B cell (primary cell): ENCODE results near the gene CMIP. TPM values are rescaled to one million over a fixed set of nuclear protein-coding genes. Genes with fewer than 3 reads are reported as not detected.

Experiments
- ATAC-seq: fragments of 200-7000 bp; cut with Tn5 transposase; one replicate; pipeline ENCODE4 v1.10.0; 2021; ENCODE audit warnings: low read depth, mild to moderate bottlenecking, moderate number of reproducible peaks, moderate library complexity
- CTCF ChIA-PET: fragments of 350-600 bp; sonication (Branson Sonifier 250); formaldehyde crosslinking; loops from one replicate; lab custom pipeline; 2021; ENCODE audit warnings: antibody characterized with exemption, inconsistent platforms; lab: Charles Lee
- POLR2A ChIA-PET: fragments of 350-600 bp; sonication (Branson Sonifier 250); formaldehyde crosslinking; loops from one replicate; lab custom pipeline; 2021; ENCODE audit warnings: antibody characterized with exemption; lab: Charles Lee
- DNase-seq: peaks from one replicate; pipeline ENCODE4 v3.0.0; 2013
- H2AFZ ChIP-seq: 2 replicates; pipeline ENCODE4 v1.6.1; 2012; ENCODE audit warnings: mild to moderate bottlenecking, low read depth, low read length; ENCODE audit not compliant: insufficient read depth, poor library complexity, severe bottlenecking
- H3K27ac ChIP-seq, 2 donors: 1 replicate in 1 of 2; 2 replicates in 1 of 2; pipeline ENCODE4 v1.5.1; 2012 to 2013; ENCODE audit warnings: low read length in 2 of 2, mild to moderate bottlenecking in 2 of 2, moderate library complexity in 1 of 2
- H3K27me3 ChIP-seq, 4 experiments: fragments of 200-600 bp in 1 of 4; sonication (generic) in 1 of 4; replicated peaks in 1 of 4; 1 replicate in 2 of 4; 2 replicates in 2 of 4; pipeline versions ENCODE4 v1.6.1 to v1.7.0; 2013 to 2016; ENCODE audit warnings: low read length in 3 of 4, mild to moderate bottlenecking in 2 of 4, mixed read lengths in 1 of 4, moderate library complexity in 1 of 4; ENCODE audit not compliant: insufficient read depth in 4 of 4, control insufficient read depth in 3 of 4; ENCODE audit errors: control extremely low read depth in 1 of 4
- H3K36me3 ChIP-seq, 2 experiments: replicated peaks in 1 of 2; 1 replicate in 1 of 2; 2 replicates in 1 of 2; pipeline versions ENCODE4 v1.6.1 to v1.7.1; 2013; ENCODE audit warnings: low read length in 1 of 2; ENCODE audit not compliant: insufficient read depth in 2 of 2, control insufficient read depth in 1 of 2; ENCODE audit errors: control extremely low read depth in 1 of 2, extremely low read depth in 1 of 2
- H3K4me1 ChIP-seq, 2 donors: fragments of 200-600 bp in 1 of 2; sonication (generic) in 1 of 2; 1 replicate in 1 of 2; 2 replicates in 1 of 2; pipeline versions ENCODE4 v1.5.1 to v1.6.1; 2013 to 2017; ENCODE audit warnings: low read length in 2 of 2; ENCODE audit not compliant: control insufficient read depth in 2 of 2, insufficient read depth in 2 of 2
- H3K4me2 ChIP-seq: replicated peaks from 2 replicates; pipeline ENCODE3; 2012; ENCODE audit warnings: mild to moderate bottlenecking, low read depth, low read length; ENCODE audit not compliant: poor library complexity, severe bottlenecking
- H3K4me3 ChIP-seq, 5 experiments: fragments of 200-600 bp in 1 of 5; sonication (generic) in 1 of 5; 1 replicate in 3 of 5; 2 replicates in 2 of 5; pipeline versions ENCODE4 v1.5.1 to v1.7.0; 2011 to 2016; ENCODE audit warnings: low read length in 4 of 5, mild to moderate bottlenecking in 4 of 5, low read depth in 2 of 5, control low read depth in 1 of 5, moderate library complexity in 1 of 5; ENCODE audit not compliant: insufficient read depth in 1 of 5; ENCODE audit errors: control extremely low read depth in 1 of 5, extremely low read depth in 1 of 5
- H3K79me2 ChIP-seq: fragments of 200-600 bp; sonication (generic); one replicate; pipeline ENCODE4 v1.6.0; 2016; ENCODE audit warnings: low read length; ENCODE audit not compliant: control insufficient read depth, insufficient read depth
- H3K9ac ChIP-seq: fragments of 200-600 bp; sonication (generic); 2 replicates; pipeline ENCODE4 v1.6.1; 2017; ENCODE audit warnings: mild to moderate bottlenecking, low read length, moderate library complexity
- H3K9me3 ChIP-seq, 3 donors: one replicate each; pipeline versions ENCODE4 v1.6.1 to v1.7.1; 2013; ENCODE audit warnings: low read length in 2 of 3; ENCODE audit not compliant: control insufficient read depth in 2 of 3, insufficient read depth in 1 of 3; ENCODE audit errors: control extremely low read depth in 1 of 3
- H4K20me1 ChIP-seq: 2 replicates; pipeline ENCODE4 v1.6.0; 2012; ENCODE audit warnings: mild to moderate bottlenecking, low read length; ENCODE audit not compliant: insufficient read depth, control insufficient read depth, poor library complexity, severe bottlenecking
- H3K27ac Mint-ChIP-seq: one replicate; pipeline ENCODE4 v1.8.0; 2021; ENCODE audit warnings: mixed read lengths
- H3K27me3 Mint-ChIP-seq: one replicate; pipeline ENCODE4 v1.8.0; 2021; ENCODE audit warnings: mixed read lengths
- H3K4me1 Mint-ChIP-seq: one replicate; pipeline ENCODE4 v1.8.0; 2021; ENCODE audit warnings: mixed read lengths
- H3K4me3 Mint-ChIP-seq: one replicate; pipeline ENCODE4 v1.8.0; 2021; ENCODE audit warnings: mixed read lengths
- H3K9me3 Mint-ChIP-seq: one replicate; pipeline ENCODE4 v1.8.0; 2022; ENCODE audit warnings: mixed read lengths; ENCODE audit not compliant: insufficient read depth
- CTCF ChIP-seq: fragments of 200-600 bp; IDR thresholded peaks from one replicate; pipeline ENCODE4 v1.8.0; 2022; ENCODE audit warnings: antibody characterized with exemption, mild to moderate bottlenecking
- EZH2 ChIP-seq: IDR thresholded peaks from 2 replicates; pipeline ENCODE4 v1.6.1; 2012; ENCODE audit warnings: borderline replicate concordance, low read depth, mild to moderate bottlenecking, moderate library complexity, low read length; ENCODE audit not compliant: insufficient read depth, poor library complexity, severe bottlenecking
- WGBS: methylation state at CpG from one replicate; pipeline ENCODE4 v1.1.5; 2013; ENCODE audit warnings: missing lambda C conversion rate; ENCODE audit not compliant: insufficient coverage; 5-methylcytosine and 5-hydroxymethylcytosine counted together
- intact Hi-C: fragments of 100-400 bp; cut with micrococcal nuclease; formaldehyde crosslinking; loops from one replicate; pipeline ENCODE4 v1.10.0; 2022
- polyA plus RNA-seq: library from polyadenylated mRNA; depleted of rRNA; stranded (reverse); fragments of >200 nt; gene quantifications from 2 replicates; pipeline ENCODE4 v1.2.3, GENCODE V29; 2012
- total RNA-seq, 2 donors: library from RNA; stranded (reverse); fragments of 120-200 nt in 1 of 2; gene quantifications; 1 replicate in 1 of 2; 2 replicates in 1 of 2; pipeline versions ENCODE4 v1.2.3 to v1.2.4, GENCODE V29; 2013 to 2022

Gene CMIP
- total and polyA plus RNA-seq, 2 donors (not counting 1 experiment from before 2014, with no cell fraction given), result 27.1 to 155 TPM

GRCh38 chr16:81409016-81409556 is 35.5 kb upstream of the CMIP start:
- Histone ChIP-seq H3K79me2 (no peaks in the 10 kb centered on the region), H3K27me3 (no peaks in the 10 kb centered on the region), H3K27ac (no peak overlapping the region), H4K20me1 (no peaks in the 10 kb centered on the region), H3K9me3 (no peaks in the 10 kb centered on the region), H3K36me3 (no peaks in the 10 kb centered on the region), H3K9ac (no peak overlapping the region), H2AFZ (no peak overlapping the region), H3K4me2 (no peak overlapping the region), H3K4me3 (no peak overlapping the region), H3K4me1 (no peaks in the 10 kb centered on the region)
- CTCF ChIA-PET, result interaction anchor here (1.0 to 1.6 kb wide), 3 partner anchors 10 to 316 kb away, joined by 3 to 5 read pairs (median 3); no protein-coding TSS in a partner anchor
- H3K4me3 Mint-ChIP-seq, result no peak overlapping the region
- DNase-seq (no peak), ATAC-seq (no peak)
- no peaks in the 10 kb centered on the region for H3K9me3 Mint-ChIP-seq
- no peak for TF ChIP-seq EZH2
- TF ChIP-seq CTCF, result no peak
- H3K27ac Mint-ChIP-seq, result no peak overlapping the region
- peaks cover 8% of the 10 kb centered on the region for H3K27me3 Mint-ChIP-seq
- WGBS, result 79% methylated on average over 13 of the region's 13 CpGs
- POLR2A ChIA-PET, result no interaction called here
- intact Hi-C loops, result no loop called here
- H3K4me1 Mint-ChIP-seq, result no peaks in the 10 kb centered on the region

- DNase-seq, result no peak
- Histone ChIP-seq H3K79me2 (no peaks in the 10 kb centered on the region), H3K36me3 (no peaks in the 10 kb centered on the region), H3K4me3 (no peak overlapping the region), H3K9ac (no peak overlapping the region), H3K4me1 (no peaks in the 10 kb centered on the region), H3K27me3 (no peaks in the 10 kb centered on the region), H3K9me3 (no peaks in the 10 kb centered on the region), H2AFZ (no peak overlapping the region), H4K20me1 (no peaks in the 10 kb centered on the region), H3K27ac (no peak overlapping the region), H3K4me2 (no peak overlapping the region)
- TF ChIP-seq EZH2 (no peak), CTCF (no peak)
- ChIA-PET POLR2A (no interaction called here), CTCF (interaction anchor here (0.7 kb wide), 2 partner anchors 327 to 345 kb away, joined by 3 to 4 read pairs; no protein-coding TSS in a partner anchor)
- no peak for ATAC-seq
- Mint-ChIP-seq H3K27ac (no peak overlapping the region), H3K9me3 (no peaks in the 10 kb centered on the region), H3K4me1 (no peaks in the 10 kb centered on the region), H3K4me3 (no peak overlapping the region), H3K27me3 (peaks cover 8% of the 10 kb centered on the region)
- intact Hi-C loops, result no loop called here
- 84% methylated on average over 6 of the region's 10 CpGs for WGBS
These were observed 33.8 kb upstream of the CMIP start for GRCh38 chr16:81410643-81411293.
